NCI-H2029 treated with DMSO at 0.1 percent for 48 hours (cell line): Measurements from ENCODE around the gene PPIB.
A peak's percentile ranks its signal among the peaks of the same experiment; 100 is the strongest.

Source experiments
- DNase-seq: peaks from one replicate; lab custom pipeline; 2025; lab: John Stamatoyannopoulos, UW

The PPIB gene

GRCh38 chr15:64162869-64163658 lies at the start of gene PPIB:
Gene PPIB (minus strand): TSS chr15:64163022. CDS start chr15:64162986, 36 bp downstream.
- peak; percentile 49 for DNase-seq

DNA sequence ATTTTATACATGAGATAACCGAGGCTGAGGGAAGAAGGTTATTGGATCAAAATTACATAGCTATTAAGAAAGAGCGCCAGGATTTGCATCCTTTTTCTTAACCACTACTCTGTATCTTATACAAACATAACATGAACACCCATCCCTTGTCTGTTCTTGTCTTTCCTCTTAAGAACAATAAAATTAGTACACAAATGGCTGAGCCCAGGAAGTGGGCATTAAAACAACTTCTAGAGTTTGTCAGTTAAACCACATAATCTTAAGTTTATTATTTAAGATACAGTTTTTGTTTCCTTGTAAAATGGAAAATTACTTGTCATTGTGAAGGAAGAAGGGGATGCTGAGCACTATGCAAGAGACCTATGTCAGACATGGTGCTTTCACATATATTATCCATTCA lies 48.9 kb upstream of the PPIB start:
- DNase-seq = no peak

GRCh38 chr15:64210371-64210770 lies 47.5 kb upstream of the PPIB start:
- DNase-seq = no peak

- DNase-seq = peak; percentile 23
Observed at GRCh38 chr15:64209680-64210334, 47.0 kb upstream of the PPIB start.

GRCh38 chr15:64205202-64205601 lies 42.4 kb upstream of the PPIB start:
- no peak for DNase-seq

DNA sequence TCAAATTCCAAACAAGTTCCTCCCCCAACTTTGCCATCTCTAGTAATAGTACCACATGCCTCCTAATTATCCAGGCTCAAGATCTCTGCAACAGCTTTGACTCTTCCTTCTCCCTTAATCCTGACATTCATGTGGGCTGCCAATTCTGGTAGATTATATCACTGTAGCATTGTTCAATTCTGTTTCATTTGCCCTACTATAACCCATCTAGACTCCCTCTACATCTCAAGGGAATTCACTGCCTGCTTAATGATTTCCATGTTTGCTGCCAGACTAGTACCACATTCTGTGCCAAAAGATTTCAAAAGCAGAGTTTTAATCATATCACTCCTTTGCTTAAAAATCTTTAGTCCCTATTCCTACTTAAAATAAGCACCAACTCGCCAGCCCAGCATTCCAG lies 34.6 kb upstream of the PPIB start:
- no peak for DNase-seq

DNA sequence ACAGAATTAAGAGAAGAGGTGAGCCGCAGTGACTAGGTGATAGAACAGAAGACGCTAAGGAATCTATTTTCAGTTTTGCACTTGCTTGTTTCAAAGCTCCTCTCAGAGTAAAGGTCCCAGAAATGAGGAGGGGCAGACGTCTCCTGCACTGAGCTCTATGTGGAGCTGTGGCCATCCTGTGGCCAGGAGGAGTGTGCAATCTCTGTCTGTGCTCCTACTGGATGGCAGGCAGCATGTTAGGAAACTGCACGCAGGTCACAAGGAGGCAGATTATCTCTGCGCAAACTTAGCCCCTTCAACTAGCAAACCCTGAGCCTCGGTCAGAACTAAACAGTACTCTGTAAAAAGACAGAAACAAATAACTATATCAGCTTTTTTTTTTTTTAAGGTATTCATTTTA lies 31.1 kb upstream of the PPIB start:
- no peak for DNase-seq

- no peak for DNase-seq
Observed at GRCh38 chr15:64191971-64192830, 29.4 kb upstream of the PPIB start.

DNA sequence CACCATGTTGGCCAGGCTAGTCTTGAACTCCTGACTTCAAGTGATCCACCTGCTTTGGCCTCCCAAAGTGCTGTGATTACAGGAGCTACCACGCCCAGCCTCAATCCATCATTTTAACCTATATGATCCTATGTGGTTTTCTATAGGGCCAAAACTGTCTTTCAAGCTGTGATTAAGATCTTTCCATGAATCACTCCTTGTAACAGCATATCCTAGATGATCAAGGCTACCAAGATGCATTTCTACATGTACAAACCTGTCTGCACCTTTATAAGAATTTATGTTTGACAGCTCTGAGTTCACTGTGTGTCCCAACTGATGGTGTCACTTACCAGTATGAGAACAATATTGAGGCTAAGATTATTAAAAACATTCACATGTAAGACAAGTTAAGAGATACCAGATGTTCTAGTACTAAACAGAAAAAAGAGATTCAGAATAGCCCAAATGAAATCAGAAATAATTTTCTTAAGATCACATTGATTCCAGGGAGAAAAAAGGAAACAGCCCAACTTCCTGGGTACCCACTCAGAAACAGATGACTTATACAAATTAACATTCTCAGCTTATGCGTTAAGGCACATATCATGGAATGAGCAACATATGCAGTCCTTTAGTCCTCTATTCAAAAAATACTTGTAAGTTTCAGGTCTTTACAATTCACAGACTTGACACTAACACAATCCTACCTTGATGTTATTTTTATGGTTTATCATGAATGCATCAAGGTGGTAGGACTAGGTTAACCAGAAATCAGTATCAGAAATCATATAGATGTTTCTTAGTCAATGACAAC lies 24.8 kb upstream of the PPIB start:
- DNase-seq = no peak

DNA sequence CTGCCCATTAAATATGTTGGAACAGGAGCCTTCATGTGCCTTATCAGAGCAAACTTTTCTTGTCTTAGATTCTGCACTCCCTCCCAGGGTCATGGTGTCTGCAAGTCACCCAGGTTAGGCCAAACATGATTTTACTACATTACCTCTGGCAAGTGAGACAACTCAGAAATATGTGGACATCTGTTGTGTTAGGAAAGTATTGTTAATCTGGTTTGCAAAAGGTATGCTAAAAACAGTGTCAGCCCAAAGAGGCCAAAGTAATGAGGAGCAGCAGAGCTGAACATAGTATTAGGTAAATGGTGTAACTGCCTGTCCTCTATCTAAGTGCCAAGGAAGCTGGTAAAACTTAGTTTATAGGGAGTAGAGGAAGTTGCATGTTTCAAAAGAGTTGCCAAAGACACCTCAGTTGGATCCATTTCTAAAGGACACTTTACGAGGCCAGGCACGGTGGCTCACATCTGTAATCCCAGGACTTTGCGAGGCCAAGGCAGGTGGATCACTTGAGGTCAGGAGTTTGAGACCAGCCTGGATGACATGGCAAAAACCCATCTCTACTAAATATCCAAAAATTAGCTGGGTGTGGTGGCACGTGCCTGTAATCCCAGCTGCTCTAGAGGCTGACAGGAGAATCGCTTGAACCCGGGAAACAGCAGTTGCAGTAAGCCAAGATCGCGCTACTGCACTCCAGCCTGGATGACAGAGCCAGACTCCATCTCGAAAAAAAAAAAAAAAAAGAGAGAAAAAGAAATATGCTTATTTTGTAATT lies 22.5 kb upstream of the PPIB start:
- DNase-seq = no peak

DNA sequence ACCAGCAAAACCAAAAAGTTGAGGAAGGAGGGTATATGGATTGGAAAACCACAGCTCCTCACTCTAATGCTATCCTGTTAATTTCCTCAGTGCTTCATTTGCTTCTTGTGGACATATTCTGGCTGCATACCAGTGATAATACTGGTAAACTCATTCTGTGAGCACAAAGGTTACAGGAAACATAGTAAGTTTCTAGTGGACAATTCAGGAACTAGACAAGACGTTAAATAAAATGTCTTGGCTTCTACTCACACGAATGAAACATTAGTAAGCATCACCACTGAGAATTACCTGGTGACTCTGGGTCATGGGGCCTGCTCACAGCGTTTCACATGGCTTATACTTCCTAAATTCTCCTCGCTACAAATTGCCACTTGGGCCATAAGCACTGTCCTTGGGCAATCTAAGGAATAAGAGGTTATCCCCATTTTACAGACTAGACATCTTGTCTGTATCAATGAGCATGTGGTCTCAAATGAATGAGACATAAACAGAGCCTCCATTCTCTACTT lies 20.1 kb upstream of the PPIB start:
- DNase-seq = no peak

GRCh38 chr15:64180235-64180824 lies 17.5 kb upstream of the PPIB start:
- no peak for DNase-seq

DNA sequence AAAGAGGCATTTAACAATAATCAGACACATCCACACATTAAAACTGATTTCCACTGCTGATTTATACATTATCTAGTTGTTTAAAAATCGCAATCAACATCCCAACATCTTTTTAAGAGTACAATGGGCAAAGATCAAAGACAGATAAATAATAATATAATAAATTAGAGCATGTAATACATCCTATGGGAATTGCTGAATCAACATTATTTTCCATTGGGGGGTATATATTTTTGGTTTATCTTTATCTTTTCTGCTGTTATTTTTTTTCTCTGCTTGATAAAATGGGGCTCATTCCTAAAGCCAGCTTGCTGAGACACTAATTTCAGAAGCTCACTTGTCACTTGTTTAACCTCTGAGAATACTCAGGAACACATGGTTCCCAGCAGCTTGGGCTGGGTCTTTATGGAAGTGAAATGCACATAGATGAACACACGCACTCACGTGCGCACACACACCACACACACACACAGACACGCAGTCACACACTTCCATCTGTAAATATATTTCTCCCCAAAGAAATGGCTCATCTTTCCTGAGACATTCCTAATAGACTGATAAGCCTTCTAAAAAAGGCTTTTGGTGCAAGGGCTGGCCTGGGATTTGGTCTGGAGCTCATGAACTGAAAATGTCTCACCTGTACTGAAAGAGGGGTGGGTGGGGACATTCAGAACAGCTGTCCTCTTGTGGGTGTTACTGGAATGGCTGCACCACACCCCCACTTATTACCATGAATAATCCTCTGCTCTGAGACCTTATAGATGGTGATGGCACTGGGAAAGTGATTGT lies 3.5 kb upstream of the PPIB start:
- no peak for DNase-seq

GRCh38 chr15:64164436-64164835 lies 1.6 kb upstream of the PPIB start:
- no peak for DNase-seq

- DNase-seq = no peak
Observed at GRCh38 chr15:64163659-64164362, 989 bp upstream of the PPIB start.

- DNase-seq = no peak
Observed at GRCh38 chr15:64162478-64162868, 349 bp downstream of the PPIB start.

DNA sequence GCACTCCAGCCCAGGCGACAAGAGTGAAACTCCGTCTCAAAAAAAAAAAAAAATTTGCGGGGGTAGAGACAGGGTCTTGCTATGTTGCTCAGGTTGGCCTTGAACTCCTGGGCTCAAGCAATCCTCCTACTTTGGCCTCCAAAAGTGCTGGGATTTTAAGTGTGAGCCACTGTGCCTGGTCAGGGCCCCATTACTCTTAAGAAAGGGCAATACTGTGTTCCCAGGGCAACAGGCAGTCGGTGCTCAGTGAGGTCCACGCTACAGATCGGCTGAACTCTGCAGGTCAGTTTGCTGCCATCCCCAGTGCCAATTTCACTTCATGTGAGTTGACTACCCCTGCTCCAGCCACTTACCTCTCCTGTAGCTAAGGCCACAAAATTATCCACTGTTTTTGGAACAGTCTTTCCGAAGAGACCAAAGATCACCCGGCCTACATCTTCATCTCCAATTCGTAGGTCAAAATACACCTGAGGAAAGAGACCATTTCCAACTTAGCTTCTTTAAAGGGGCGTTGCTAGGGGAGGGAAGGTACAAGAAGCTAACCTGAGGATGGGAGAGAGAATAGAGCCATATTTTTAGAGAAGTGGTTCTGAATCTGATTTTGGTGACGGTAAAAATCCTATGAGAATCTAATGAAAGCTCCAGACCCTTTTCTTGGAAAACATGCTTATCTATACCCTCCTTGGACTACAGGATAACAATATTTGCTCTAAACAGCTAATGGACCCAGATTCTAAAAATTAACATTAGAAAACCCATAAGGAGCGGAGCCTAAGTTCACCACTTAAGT lies 939 bp downstream of the PPIB start:
- no peak for DNase-seq
